ENCODE results near the gene NDUFA7. TPM values are rescaled to one million over a fixed set of nuclear protein-coding genes. Genes with fewer than 3 reads are reported as not detected.
"Not testable (repeated sequence)": the region's sequence is repeated elsewhere in the genome, so short reads cannot be mapped to it uniquely, and the experiment has no call there.

NDUFA7 gene
- polyA plus RNA-seq, 1 donor = 43.6 TPM

DNA sequence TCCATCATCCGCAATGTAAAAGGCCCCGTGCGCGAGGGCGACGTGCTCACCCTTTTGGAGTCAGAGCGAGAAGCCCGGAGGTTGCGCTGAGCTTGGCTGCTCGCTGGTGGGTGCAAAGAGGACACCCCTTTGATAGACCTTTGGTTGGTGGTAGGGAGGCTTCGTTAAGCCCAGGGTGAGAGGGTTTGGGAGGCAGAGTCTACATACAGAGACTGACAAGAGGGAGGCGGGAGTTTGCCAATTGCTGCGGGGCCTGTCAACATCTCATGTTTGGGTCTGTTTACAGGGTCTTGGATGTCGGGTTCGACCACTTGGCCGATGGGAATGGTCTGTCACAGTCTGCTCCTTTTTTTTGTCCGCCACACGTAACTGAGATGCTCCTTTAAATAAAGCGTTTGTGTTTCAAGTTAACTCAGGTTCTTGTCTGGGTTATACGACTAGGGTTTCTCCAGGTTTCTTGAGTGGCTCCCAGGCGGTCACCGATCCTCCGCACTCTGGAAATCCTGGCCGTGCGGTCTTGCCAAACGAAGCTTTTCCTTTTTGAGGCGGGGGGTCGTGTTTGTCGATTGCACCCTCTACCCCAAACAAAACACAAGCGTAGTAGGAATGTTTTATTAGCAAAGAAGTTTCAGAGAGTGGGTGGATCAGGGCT is 937 bp upstream of the NDUFA7 start:
- no peak for DNase-seq

DNA sequence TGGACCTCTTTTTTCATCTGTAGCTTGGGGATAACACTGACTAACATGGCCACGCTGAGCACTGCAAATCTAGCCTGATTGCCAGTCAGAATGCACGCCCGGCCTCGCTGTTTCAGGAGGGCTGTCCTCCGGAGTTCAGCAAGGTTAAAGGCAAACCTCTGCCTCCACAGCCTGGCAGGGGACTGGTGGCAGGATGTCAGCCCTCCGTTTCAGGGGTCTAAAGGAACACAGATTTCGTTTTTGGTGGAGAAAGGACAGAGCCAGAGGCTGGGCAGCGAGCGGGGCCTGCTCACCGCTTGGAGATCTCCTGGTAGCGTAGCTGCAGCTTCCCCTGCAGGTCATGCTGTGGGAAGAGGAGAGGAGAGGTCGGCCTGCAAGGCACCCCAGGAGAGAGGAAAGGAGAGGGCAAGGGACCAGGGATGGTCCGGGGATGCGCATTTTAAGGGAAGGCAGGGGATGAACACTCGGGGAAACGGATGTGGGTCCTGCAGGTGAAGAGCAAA is 560 bp downstream of the NDUFA7 start:
- DNase-seq = no peak

DNA sequence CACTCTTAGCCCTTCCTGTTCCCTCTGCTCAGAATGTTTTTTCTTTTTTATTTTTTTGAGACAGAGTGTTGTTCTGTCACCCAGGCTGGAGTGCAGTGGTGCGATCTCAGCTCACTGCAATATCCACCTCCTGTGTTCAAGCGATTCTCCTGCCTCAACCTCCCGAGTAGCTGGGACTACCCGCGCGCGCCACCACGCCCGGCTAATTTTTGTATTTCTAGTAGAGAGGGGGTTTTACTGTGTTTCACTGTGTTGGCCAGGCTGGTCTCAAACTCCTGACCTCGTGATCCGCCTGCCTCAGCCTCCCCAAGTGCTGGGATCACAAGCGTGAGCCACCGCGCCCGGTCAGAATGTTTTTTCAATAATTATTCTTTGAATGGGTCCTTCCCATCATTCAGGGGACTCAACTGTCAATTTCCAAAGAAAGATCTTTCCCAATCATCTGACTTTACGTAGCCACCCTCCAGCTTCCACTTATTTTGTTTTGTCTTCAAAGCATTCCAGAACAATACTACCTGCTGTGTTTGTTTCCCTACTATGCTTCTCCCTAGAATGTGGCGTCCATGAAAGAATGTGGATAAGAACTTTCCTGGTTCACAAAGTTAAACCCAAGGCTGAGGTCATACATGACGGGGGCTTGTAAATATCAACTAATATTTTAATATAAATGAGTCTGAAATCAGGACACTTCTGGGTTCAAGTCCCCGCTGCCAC is 1.2 kb downstream of the NDUFA7 start:
- no peak for DNase-seq

DNA sequence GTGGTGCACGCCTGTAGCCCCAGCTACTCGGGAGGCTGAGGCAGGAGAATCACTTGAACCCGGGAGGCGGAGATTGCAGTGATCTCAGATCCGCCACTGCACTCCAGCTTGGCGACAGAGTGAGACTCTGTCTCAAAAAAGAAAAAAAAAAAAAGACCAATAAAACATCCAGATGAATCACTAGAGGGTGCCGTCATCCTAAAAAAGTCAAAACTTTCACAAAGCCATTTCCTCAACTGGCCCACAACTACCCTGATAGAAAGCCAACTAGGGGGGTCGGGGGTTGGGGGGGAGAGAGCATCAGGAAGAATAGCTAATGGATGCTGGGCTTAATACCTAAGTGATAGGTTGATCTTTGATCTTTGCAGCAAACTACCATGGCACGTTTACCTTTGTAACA is 2.3 kb downstream of the NDUFA7 start:
- DNase-seq = not testable (repeated sequence)

DNA sequence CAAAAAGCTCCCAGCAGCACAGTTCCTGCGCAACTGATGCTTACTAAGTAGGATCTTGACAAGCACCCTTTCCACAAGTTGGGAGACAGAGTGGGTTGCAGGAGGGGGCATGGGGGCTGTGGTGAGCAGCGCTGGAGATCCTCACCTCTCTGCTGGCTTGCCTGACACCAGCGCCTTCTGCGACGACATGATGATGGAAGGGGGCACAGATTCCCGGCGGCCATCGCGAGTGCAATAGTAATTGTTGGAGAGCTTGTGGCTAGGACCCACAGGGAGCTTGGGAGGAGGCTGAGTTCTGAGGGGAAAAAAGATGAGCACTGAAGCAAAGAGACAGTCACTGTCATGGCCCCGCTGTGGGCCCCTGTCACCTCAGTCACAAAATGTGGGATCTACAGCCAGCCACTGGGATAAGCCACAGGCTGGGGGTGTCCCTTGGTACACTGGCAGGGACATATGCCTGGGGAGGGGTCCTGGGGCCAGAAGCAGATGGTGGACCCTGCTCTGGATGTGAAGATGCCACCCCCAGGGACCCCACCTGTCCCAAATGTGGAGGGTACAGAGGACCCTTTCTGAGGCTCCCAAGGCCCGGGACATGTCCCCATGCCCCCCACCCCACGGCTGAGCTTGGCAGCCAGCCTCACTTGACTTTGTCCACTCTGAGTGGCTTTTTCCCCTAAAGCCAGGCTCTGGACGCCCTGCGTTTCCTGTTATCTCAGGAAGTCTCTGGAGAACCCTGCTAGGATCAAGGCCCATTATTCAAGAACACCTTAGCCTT is 4.6 kb downstream of the NDUFA7 start:
- no peak for DNase-seq

DNA sequence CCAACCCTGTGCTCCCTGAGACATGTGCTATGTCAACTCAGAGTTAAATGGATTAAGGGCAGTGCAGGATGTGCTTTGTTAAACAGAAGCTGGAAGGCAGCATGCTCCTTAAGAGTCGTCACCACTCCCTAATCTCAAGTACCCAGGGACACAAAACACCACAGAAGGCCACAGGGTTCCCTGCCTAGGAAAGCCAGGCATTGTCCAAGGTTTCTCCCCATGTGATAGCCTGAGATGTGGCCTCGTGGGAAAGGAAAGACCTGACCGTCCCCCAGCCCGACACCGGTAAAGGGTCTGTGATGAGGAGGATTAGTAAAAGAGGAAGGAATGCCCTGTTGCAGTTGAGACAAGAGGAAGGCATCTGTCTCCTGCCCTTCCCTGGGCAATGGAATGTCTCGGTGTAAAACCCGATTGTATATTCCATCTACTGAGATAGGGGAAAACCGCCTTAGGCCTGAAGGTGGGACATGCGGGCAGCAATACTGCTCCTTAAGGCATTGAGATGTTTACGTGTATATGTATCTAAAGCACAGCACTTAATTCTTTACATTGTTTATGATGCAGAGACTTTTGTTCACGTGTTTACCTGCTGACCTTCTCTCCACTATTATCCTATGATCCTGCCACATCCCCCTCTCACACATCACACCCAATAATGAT is 6.1 kb downstream of the NDUFA7 start:
- DNase-seq = not testable (repeated sequence)

DNA sequence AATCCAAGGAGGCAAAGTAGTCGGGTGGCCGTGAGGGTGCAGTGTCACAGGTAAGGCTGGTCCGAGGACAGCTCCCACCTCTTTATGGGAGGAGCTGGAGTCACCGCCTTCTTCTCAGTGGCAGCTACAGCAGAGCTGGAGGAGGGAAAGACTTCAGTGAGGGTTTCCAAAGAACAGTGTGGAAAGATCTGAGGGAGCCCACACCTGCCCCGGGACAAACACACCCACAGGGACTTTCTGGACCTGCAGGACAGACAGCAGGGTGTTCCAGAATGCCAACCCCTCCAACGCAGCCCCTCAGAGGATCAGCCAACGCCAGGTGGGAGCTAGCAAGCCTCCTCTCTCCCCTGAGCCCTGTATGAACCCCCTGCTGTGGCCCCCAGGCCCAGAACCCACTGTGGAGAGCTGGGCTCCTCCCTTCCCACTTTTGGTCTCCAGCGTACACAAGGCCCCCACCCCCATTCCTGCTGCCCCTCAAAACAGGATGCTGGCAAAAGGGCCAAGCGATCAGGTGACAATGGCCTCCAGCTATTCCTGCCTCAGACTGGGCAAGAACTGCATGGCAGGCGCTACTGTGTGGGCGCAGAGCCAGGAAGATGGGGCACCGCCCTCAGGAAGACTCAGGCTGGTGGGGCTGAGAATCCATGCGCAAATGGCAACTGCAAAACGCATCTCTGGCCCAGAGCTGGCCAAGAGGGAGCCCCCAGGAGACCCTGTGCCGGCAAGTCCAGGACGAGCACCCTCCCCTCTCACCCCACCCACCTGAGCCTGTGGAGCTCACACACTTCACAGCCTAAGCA is 9.5 kb downstream of the NDUFA7 start:
- DNase-seq = no peak

DNA sequence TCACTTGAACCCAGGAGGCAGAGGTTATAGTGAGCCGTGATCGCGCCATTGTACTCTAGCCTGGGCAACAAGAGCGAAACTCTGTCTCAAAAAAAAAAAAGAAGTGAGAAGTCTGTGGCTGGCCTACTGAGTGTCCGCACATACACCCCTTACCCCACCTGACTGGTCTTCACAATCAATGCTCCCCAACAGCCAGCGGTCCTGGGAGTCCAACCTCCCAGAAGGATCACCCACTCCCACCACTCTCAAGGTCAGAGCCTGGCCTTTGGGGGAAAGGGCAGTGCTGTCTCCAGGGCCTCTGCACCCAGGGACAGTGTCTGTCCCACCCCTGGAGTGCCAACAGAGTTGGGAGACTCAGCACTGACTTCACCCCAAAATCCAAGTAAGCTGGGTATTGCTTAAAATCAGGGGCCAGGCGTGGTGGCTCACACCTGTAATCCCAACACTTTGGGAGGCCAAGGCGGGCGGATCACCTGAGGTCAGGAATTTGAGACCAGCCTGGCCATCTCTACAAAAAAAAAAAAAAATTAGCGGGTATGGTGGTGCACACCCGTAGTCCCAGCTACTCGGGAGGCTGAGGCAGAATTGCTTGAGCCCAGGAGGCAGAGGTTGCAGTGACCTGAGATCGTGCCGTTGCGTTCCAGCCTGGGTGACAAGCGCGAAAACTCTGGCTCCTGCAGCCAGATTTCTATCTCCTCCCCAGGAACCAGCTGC is 10.7 kb downstream of the NDUFA7 start:
- DNase-seq = no peak

DNA sequence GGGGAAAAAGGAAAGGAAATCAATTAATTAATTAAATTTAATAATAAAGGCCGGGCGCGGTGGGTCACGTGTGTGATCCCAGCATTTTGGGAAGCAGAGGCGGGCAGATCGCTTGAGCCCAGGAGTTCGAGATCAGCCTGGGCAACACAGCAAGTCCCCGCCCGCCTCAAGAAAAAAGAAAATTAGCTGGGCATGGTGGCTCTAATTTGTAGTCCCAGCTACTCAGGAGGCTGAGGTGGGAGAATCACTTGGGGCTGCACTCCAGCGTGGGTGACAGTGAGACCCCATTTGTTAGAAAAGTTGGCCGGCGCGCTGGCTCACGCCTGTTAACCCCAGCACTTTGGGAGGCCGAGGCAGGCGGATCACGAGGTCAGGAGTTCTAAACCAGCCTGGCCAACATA is 12.3 kb downstream of the NDUFA7 start:
- DNase-seq = no peak

DNA sequence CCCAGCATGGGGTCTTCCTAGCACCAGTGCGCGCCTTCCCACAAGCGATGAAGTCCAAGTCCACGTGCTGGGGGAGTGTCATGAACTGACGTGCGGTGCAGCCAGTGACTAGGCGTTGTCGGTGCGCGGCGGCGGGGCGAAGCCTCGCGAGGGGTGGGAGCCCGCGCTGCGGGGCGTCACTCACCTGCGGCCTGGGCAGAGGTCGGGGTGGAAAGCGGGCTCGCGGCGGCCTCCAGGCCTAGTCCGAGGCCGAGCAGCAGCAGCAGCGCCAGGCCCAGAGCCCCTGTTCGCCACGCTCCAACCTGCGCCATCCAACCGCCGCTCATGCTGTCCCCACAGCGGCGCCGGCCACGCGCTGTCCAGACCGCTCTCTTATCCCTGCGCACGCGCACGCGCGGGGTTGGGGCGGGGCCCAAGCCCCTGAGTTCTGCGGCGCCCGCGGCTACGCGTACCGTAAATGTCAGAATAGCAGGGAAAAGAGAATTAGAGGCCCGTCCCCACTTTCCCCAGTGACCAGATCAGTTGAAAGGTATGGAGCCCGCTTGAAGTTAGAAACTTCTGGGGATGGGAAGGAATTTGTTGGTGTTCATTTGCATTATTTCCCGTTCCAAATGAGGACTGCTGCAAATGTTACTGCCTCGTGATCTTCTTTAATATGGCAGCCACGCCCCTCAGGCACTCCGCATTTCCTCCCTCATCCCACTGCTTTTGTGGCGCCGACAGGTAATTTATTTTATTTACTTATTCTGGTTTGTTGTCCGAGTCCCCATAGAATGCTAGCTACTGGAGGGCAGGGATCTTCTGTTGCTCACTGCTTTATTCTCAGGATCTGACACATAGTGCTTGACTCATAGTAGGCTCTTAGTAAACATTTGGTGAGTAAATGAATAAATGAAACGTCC is 13.0 kb downstream of the NDUFA7 start, which contains the start of gene CD320:
Gene CD320 (minus strand): TSS at position 394 of the 902 bp plus-strand sequence. CDS start 68 bp downstream, at position 326.
- peak; percentile 93 for DNase-seq

DNA sequence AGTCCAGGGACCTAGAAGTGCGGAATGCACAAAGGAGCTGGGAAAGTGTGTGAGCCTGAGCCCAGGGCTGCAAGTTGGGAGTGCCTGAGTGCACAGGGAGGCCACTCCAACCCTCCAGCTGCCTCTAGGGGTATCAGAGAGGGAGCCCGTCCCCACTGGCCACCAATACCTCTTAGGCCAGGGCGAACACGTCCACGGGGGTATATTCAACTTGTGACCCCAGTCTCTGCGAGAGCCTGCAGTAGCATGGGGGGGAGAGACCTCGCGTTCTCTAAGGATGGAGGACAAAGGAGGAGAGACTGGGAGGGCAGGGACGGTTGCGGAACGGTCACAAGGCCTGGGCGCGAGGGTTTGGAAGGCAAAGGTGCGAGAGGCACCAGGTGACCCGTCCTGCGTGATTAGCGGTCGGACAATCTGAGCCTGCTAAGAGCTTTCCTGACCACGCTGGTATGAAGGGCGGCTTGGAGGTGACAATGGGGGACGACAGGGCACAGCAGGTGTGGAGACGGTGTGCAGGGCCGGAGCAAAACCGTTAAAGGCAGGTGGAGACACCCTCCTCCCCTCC is 13.7 kb downstream of the NDUFA7 start:
- no peak for DNase-seq

DNA sequence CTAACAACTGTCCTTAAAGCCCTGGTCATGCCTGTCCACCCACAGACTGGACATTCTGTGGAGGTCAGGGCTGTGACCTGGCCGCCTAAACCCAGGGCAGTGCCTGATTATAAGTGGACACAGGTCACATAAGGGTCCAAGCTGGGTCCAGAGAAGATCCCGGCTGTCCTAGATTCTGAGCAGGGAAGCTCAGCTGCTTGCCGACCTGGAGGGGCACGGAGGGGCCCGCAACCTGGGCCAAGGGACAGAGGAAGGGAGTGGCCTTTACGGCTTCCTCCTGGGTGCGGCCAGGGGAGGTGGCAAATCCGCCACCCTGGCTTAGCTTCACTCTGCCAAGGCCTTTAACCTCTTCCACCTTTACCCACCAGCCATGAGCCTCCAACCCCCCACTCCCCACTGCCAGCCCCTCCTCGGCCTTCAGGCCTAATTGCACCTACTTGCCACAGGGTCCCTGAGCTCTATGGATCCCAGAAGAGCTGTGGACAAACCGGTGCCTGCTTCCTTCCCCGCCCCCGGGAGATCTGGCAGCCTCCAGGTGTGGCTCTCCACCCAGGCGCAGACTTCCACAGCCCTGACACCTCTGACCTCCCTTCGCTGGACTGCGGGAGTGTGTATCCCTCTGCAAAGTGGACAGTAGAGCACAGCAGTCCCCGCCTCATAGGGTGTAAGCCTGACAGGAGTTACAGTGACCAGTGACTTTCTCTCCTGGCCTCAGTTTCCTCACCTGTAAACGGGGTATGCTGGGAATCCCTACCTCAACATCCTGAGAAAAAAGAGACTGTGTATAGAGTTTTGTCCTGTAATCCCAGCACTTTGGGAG is 14.7 kb downstream of the NDUFA7 start:
- DNase-seq = no peak

DNA sequence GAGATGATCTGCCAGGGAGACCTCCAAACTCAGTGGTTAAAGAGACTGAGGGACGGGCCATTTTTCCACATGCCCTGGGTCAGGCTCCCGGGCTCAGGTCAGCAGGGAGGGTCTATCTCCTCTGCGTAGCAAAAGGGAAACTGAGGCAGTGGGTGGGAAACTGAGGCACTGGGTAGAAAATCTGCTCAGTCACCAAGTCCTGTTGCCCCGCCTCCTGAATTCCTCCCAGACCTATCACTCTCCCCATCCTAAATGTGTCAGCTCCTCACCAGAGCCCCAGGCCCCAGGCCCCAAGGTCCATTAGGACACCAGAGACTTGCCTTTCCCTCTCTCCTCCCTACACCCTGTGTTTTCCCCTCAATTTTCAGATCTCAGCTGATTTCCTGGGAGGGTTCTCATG is 15.4 kb downstream of the NDUFA7 start:
- DNase-seq = no peak

DNA sequence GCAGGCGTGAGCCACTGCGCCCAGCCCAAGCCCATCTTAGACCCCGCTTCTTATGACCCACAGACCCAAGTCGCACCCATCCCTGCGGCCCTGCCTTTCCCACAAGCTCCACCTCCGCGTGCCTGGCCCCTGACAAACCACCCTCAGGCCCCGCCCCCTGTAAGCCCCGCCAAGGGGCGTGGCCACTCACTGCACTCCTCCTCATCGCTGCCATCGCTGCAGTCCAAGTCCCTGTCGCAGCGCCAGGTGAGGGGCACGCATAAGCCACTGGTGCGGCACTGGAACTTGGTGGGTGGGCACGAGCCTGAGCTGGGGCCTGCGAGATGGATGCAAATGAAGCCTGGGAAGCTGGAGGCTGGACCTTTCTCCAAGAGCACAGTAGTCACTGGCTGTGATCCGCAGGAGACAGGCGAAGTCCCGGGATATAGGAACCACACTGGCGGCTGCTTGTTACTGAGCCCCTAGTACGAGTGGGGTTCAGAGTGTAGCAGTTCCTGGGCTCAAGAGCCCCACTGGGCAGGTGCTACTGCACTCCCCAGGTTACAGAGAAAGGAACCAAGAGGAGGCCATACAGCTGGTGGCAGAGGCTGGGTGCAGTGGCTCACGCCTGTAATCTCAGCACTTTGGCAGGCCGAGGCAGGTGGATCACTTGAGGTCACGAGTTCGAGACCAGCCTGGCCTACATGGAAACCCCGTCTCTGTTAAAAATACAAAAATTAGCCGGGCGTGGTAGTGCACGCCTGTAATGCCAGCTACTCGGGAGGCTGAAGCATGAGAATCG is 16.1 kb downstream of the NDUFA7 start:
- no peak for DNase-seq

DNA sequence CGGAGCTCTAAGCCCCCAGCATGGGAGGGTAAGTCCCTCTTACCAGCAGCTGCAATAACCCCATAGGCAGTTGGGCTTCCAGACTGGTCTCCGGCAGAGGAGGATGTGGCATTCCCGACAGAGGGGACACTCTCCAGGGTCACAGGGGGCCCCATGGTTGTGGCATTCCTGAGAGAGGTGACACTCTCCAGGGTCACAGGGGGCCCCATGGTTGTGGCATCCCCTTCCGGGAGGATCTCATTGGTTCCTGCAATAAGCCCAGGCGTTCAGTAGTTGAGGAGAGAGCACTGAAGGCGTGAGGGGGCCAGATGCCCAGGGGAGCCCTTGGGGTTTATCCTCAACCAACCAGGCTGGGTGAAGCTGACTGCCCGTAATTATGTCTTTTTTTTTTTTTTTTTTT is 18.4 kb downstream of the NDUFA7 start:
- DNase-seq = no peak

DNA sequence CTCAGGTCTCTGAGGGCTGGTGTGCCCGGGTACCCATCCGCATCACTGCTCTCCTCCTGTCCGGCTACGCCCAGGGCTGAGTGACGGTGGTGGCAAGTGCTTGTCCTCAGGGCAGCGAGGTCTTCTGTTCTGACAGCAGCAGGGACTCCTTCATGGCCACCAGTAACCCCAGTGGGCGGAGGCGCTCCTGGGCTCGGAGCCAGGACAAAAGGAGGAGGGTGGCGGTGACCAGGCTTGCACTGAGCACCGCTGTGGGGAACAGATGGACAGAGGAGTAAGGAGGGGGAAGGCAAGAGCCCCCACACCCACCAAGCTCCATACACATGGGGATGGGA is 18.9 kb downstream of the NDUFA7 start:
- DNase-seq = no peak

DNA sequence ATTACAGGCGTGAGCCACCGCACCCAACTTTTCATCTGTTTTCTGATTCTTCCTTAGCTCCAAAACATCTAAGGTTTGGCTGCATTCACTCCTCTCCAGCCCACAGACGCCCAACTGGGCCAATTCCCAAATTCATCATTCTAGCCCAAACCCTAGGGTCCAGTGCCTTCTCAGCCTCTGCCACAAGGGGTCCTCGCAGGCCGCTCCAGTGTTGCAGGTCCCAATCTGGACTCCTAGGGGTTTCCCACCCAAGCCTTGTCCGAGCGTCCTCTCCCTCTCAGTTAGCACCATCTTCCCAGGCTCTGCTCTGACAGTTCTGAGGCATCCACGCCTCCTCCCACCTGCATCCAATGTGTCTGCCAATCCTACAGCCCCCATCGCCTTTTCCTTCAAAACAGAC is 29.8 kb downstream of the NDUFA7 start:
- not testable (repeated sequence) for DNase-seq

DNA sequence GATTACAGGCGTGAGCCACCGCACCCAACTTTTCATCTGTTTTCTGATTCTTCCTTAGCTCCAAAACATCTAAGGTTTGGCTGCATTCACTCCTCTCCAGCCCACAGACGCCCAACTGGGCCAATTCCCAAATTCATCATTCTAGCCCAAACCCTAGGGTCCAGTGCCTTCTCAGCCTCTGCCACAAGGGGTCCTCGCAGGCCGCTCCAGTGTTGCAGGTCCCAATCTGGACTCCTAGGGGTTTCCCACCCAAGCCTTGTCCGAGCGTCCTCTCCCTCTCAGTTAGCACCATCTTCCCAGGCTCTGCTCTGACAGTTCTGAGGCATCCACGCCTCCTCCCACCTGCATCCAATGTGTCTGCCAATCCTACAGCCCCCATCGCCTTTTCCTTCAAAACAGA is 44.7 kb downstream of the NDUFA7 start:
- not testable (repeated sequence) for DNase-seq
